CD4-positive, alpha-beta T cell treated with Interleukin-21 for 1 hour (primary cell): ENCODE results near the gene UCMA.

Source experiments
- DNase-seq: peaks from one replicate; pipeline ENCODE4 v3.0.0-alpha.2; 2020

The UCMA gene

DNA sequence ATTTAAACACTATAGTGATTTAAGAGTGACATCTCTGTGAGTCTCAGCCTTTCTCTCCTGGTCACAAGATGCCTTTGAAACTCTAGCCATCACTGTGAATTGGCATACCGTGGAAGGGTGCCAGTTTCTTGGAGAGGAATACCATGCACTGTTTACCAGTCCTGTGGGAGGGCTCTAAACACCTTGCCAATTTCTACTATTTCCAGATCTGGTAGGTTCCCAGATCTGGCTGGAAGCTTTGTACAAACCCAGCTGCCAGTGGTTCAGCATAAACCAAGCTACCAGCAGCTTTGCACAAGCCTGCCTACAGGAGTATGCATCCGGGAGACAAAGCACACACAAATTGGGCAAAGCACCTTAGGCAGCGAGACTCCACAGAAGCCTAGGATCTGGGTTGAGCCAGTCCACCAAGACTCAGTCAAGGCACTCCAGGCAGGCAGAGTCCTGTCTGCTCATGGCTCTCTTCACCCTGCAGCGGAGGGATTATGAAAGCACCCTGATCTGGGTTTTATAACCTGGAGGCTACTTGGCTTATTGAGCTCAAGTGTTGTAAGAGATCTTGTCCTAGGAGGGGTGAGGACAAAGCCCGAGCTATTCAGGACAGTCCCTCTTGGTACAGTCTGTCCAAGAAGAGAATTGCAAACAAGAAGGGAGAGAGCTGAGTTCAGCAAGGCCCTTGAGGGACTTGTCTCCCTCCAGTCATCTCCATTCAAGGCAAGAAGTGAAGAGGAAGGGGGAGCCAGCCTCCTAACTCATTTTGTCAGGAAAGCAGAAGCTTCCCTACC, 49.3 kb downstream of the UCMA start:
- DNase-seq, result no peak

- no peak for DNase-seq
These were observed 49.9 kb downstream of the UCMA start for GRCh38 chr10:13184276-13184675.

DNA sequence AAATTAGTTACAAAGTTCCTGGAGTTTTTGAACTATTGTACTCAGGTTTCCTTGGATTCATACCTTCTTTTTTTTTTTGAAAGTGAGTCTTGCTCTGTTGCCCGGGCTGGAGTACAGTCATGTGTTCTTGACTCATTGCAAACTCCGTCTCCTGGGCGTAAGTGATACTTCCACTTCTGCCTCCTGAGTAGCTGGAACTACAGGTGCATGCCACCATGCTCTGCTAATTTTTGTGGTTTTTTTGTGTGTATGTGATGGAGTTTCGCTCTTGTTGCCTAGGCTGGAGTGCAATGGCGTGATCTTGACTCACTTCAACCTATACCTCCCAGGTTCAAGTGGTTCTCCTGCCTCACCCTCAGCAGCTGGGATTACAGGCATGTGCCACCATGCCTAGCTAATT, 50.5 kb downstream of the UCMA start:
- DNase-seq, result no peak

DNA sequence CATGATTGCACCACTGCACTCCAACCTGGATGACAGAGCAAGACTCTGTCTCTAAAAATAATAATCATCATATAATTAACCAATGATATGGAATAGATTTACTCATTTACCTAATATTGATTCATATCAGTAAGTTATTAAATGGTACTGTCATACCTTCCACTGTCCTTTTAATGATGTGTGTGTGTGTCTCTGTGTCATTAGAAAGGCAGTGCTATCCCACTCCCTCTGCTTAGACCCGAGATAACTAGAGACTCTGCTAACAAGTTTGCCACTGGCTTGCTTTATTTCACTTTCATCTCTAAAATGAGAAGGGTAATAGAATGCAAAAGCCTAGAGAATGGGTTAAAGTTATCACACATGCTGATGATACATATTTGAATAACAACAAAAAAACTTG, 51.8 kb downstream of the UCMA start:
- no peak for DNase-seq

DNA sequence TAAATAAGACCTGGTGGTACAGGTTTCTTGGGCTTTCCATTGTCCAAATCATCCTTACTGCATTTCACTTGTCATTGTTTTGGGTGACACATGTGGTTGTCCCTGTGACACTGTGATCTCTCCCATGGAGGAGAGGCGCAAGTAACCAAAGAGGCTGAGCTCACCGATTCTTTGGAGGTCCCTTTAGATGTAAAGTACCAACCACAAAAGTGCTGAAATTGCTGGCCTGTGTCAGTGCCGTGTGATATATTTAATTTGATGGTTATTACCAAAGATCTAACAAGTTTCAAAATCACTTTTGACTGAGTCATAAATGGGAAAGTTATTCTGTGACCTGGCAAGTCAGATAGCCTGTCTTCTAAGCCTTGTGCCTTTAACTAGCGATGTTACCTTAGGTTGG, 53.4 kb downstream of the UCMA start:
- DNase-seq, result no peak

DNA sequence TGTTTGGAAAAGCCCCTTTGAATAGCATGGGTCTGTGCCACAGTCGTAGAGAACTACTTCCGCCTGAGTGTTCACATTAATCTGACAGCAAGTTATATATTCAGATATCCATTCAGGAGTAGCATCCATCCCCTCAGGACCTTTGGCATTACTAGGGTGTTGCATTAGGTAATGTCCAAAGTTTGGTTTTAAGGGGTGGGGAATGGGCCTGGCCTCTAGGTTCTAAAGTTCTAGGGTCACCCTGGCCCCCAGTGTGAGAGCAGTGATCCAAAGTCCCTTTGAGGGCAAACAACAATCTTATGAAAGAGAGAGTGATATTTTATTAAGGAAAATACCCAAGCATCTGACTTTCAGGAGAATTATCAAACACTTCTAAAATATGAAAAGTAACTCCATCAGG, 60.6 kb downstream of the UCMA start:
- DNase-seq, result no peak
